ENCODE results near the gene CFAP68. TPM values are rescaled to one million over a fixed set of nuclear protein-coding genes. Genes with fewer than 3 reads are reported as not detected.

Gene CFAP68
- total and polyA plus RNA-seq, 2 of the 13 experiments (the other 11 are each of a cell fraction or from before 2014, with no cell fraction given): 22.2 to 25.6 TPM

DNA sequence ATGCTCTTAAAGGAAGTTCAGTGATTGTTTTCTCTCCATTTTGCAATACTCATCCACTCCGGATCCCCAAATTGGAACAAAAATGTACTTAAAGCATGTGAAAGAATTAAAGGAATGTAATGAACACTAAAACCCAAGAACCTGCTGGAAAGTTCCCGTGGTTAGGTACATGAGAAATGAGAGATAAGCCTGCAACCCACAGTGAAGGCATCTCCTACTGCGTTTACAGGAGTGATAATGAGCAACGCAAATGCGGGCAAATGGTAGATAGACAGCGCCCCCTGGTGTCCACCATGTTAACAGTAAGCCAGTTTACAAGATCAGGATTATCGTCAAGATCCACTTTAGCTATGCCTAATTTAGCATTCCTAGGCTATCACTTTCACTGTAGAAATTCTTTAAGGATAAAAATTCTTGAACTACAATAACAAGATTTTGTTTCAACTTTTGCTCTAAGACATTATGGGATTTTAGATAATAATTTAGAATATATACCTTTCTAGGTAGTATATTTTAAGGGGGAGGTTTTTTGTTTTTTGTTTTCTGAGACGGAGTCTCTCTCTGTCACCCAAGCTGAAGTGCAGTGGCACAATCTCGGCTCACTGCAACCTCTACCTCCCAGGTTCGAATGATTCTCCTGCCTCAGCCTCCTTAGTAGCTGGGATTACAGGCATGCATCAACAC, 37.8 kb upstream of the CFAP68 start (continued):
- TF ChIP-seq, protein P1, sequence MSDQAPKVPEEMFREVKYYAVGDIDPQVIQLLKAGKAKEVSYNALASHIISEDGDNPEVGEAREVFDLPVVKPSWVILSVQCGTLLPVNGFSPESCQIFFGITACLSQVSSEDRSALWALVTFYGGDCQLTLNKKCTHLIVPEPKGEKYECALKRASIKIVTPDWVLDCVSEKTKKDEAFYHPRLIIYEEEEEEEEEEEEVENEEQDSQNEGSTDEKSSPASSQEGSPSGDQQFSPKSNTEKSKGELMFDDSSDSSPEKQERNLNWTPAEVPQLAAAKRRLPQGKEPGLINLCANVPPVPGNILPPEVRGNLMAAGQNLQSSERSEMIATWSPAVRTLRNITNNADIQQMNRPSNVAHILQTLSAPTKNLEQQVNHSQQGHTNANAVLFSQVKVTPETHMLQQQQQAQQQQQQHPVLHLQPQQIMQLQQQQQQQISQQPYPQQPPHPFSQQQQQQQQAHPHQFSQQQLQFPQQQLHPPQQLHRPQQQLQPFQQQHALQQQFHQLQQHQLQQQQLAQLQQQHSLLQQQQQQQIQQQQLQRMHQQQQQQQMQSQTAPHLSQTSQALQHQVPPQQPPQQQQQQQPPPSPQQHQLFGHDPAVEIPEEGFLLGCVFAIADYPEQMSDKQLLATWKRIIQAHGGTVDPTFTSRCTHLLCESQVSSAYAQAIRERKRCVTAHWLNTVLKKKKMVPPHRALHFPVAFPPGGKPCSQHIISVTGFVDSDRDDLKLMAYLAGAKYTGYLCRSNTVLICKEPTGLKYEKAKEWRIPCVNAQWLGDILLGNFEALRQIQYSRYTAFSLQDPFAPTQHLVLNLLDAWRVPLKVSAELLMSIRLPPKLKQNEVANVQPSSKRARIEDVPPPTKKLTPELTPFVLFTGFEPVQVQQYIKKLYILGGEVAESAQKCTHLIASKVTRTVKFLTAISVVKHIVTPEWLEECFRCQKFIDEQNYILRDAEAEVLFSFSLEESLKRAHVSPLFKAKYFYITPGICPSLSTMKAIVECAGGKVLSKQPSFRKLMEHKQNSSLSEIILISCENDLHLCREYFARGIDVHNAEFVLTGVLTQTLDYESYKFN (CRISPR knock-in tag; conservative IDR thresholded peaks at IDR 0.05): 0 out of 2 replicates have a peak, but pooled peaks have one; percentile 25
- TF ChIP-seq ZNF709 (CRISPR knock-in tag; IDR thresholded peaks at IDR 0.05): 0 out of 2 replicates have a peak, but pooled peaks have one; percentile 34
- TF ChIP-seq HIVEP1 (CRISPR knock-in tag; IDR thresholded peaks at IDR 0.05): no peak
- TF ChIP-seq, protein P2, sequence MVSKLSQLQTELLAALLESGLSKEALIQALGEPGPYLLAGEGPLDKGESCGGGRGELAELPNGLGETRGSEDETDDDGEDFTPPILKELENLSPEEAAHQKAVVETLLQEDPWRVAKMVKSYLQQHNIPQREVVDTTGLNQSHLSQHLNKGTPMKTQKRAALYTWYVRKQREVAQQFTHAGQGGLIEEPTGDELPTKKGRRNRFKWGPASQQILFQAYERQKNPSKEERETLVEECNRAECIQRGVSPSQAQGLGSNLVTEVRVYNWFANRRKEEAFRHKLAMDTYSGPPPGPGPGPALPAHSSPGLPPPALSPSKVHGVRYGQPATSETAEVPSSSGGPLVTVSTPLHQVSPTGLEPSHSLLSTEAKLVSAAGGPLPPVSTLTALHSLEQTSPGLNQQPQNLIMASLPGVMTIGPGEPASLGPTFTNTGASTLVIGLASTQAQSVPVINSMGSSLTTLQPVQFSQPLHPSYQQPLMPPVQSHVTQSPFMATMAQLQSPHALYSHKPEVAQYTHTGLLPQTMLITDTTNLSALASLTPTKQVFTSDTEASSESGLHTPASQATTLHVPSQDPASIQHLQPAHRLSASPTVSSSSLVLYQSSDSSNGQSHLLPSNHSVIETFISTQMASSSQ (IDR thresholded peaks at IDR 0.05; ENCODE audit: low read depth): no peak
- TF ChIP-seq, protein P2 (CRISPR knock-in tag; IDR thresholded peaks at IDR 0.05; ENCODE audit: borderline replicate concordance): no peak
- TF ChIP-seq, protein P3, sequence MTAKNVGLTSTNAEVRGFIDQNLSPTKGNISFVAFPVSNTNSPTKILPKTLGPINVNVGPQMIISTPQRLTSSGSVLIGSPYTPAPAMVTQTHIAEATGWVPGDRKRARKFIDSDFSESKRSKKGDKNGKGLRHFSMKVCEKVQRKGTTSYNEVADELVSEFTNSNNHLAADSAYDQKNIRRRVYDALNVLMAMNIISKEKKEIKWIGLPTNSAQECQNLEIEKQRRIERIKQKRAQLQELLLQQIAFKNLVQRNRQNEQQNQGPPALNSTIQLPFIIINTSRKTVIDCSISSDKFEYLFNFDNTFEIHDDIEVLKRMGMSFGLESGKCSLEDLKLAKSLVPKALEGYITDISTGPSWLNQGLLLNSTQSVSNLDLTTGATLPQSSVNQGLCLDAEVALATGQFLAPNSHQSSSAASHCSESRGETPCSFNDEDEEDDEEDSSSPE (CRISPR knock-in tag; IDR thresholded peaks at IDR 0.05): no peak
- TF ChIP-seq TEAD3 (CRISPR knock-in tag; optimal IDR thresholded peaks at IDR 0.05; ENCODE audit: borderline replicate concordance): peak; percentile 57
- TF ChIP-seq RFX5 (IDR thresholded peaks at IDR 0.05; ENCODE audit: low read depth, low read length): no peak
